OCI-LY1 (cell line): ENCODE results near the gene HECW1.
"Not testable (repeated sequence)": the region's sequence is repeated elsewhere in the genome, so short reads cannot be mapped to it uniquely, and the experiment has no call there.

Experiments used
- EZH2 ChIP-seq: fragments of 200-600 bp; sonication (generic), shearing (Covaris generic); IDR thresholded peaks from 2 replicates; pipeline ENCODE4 v1.8.0; 2017; ENCODE audit warnings: borderline replicate concordance, mixed run types, mild to moderate bottlenecking, antibody characterized with exemption, low read length, moderate library complexity, mixed read lengths
- TF ChIP-seq, protein P1 (sequence below): fragments of 200-600 bp; sonication (generic), shearing (Covaris generic); IDR thresholded peaks from 2 replicates; pipeline ENCODE4 v1.5.1; 2017; ENCODE audit warnings: mild to moderate bottlenecking, antibody characterized with exemption, low read length, moderate library complexity, mixed read lengths

- TF ChIP-seq, protein P1, sequence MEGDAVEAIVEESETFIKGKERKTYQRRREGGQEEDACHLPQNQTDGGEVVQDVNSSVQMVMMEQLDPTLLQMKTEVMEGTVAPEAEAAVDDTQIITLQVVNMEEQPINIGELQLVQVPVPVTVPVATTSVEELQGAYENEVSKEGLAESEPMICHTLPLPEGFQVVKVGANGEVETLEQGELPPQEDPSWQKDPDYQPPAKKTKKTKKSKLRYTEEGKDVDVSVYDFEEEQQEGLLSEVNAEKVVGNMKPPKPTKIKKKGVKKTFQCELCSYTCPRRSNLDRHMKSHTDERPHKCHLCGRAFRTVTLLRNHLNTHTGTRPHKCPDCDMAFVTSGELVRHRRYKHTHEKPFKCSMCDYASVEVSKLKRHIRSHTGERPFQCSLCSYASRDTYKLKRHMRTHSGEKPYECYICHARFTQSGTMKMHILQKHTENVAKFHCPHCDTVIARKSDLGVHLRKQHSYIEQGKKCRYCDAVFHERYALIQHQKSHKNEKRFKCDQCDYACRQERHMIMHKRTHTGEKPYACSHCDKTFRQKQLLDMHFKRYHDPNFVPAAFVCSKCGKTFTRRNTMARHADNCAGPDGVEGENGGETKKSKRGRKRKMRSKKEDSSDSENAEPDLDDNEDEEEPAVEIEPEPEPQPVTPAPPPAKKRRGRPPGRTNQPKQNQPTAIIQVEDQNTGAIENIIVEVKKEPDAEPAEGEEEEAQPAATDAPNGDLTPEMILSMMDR, result not testable (repeated sequence)
- not testable (repeated sequence) for TF ChIP-seq EZH2
Measured at GRCh38 chr7:43345696-43346095, 233.2 kb downstream of the HECW1 start.
